ENCODE data around the gene FDX2.

FDX2 gene

GRCh38 chr19:10356431-10356830, 40.6 kb upstream of the FDX2 start:
- CTCF ChIA-PET, result interaction anchor here (0.9 to 1.0 kb wide), 3 partner anchors 14 to 32 kb away, joined by 3 read pairs; no protein-coding TSS in a partner anchor
- POLR2A ChIA-PET, result no interaction called here
- TF ChIP-seq CTCF (IDR thresholded peaks at IDR 0.05; ENCODE audit: control extremely low read depth, extremely low read depth, low read depth, missing control alignments), result no peak
- peak; percentile 8 for DNase-seq (ENCODE audit: extremely low spot score)

DNA sequence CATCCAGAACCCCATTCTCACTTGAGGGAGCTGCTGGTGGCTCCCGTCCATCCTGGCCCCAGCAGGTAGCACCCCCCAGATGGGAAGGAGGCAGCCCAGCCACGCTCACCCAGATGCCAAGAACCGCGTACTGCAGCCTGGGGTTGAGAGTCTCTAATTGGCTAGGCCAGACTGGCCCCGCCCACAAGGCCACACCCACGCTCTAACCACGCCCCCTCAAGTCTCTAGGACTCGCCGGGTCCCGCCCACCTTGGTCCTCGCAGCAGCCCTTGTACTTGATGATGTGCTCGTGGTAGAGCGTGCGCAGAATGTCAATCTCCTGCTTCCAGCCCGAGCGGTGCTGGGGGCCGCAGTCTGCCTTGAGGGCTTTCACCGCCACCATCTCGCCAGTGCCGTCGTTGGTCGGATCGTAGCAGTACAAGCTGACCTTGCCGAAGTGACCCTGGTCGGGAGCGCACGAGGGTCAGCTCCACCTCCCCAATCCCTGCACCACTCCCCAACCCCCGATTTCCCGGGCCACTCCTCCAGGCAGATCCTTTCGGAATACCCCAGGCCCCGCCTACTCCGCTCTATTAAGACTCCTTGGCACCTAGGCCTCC, 38.1 kb upstream of the FDX2 start:
- TF ChIP-seq CTCF (IDR thresholded peaks at IDR 0.05; ENCODE audit: control extremely low read depth, extremely low read depth, low read depth, missing control alignments), result no peak
- CTCF ChIA-PET, result no interaction called here
- peak; percentile 17 for DNase-seq (ENCODE audit: extremely low spot score)
- POLR2A ChIA-PET, result no interaction called here

DNA sequence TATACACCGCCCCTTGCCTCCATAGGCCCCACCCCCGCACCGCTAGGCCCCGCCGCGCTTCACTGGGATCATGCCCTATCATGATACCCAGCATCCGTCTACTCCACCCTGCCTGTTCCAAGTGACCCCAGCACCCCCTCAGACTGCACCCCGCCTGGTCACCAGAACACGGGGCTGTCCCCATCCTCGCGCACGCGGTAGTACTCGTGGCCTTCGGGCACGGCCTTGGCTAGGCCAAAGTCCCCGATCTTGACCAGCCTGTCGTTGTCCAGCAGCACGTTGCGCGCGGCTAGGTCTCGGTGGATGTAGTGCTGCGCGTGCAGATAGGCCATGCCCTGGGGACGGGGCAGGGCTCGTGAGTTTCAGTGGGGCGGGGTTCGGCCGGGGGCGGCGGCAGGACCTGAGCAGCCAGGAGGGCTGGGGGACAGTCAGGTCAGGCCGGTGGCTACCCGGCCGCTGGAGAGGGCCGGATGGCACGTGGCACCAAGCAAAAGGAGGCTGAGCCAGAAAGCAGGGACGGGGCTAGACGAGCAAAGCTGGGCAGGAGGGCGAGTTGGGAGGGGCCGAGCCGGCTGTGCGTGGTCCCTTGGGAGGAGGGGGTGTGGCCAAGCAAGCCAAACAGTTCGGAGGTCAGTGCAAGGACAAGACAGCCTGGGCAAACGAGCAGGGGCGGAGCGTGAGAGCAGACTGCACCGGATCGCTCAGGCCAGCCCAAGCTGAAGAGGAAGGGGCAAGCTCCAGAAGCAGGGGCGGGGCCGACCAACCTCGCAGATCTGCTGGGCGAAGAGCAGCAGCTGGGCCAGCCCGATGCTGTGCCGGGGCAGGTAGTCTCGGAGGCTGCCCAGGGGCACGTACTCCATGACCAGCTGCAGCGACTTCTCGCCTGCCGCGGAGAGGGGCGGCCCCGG, 37.2 kb upstream of the FDX2 start:
- CTCF ChIA-PET, result no interaction called here
- DNase-seq (ENCODE audit: extremely low spot score), result peak; percentile 9
- POLR2A ChIA-PET, result no interaction called here
- TF ChIP-seq CTCF (IDR thresholded peaks at IDR 0.05; ENCODE audit: control extremely low read depth, extremely low read depth, low read depth, missing control alignments), result no peak

- no peak for TF ChIP-seq CTCF (IDR thresholded peaks at IDR 0.05; ENCODE audit: control extremely low read depth, extremely low read depth, low read depth, missing control alignments)
- DNase-seq (ENCODE audit: extremely low spot score), result no peak
- ChIA-PET POLR2A (no interaction called here), CTCF (interaction anchor here (1.9 kb wide), 1 partner anchor 87 kb away, joined by 4 read pairs; no protein-coding TSS in a partner anchor)
These were observed 30.7 kb upstream of the FDX2 start for GRCh38 chr19:10346509-10346908.

DNA sequence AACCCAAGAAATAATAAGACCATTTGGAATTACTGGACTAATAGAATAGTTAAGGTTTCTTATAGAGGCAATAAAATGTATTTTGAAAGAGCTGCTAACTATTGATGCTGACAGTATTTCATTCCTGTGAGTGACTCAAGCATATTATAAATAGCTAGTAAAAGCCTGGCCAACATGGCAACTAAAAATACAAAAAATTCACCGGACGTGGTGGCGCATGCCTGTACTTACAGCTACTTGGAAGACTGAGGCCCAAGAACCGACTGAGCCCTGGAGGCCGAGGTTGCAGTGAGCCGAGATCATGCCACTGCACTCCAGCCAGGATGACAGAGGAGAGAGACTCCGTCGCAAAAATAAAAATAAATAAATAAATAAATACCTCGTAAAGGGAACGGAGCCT, 29.0 kb upstream of the FDX2 start:
- ChIA-PET POLR2A (interaction anchor here (0.7 to 1.1 kb wide), 3 partner anchors 18 to 74 kb away, joined by 3 to 5 read pairs (median 4); partner anchors contain the start of gene TYK2), CTCF (interaction anchor here (0.8 to 1.9 kb wide), 4 partner anchors 35 to 317 kb away, joined by 3 to 8 read pairs (median 4); no protein-coding TSS in a partner anchor)

More for the DNA sequence above, 29.0 kb upstream of the FDX2 start:
- DNase-seq (ENCODE audit: extremely low spot score), result no peak
- no peak for TF ChIP-seq CTCF (IDR thresholded peaks at IDR 0.05; ENCODE audit: control extremely low read depth, extremely low read depth, low read depth, missing control alignments)

Data from GM10248 (cell line).